DND-41 (cell line): ENCODE measurements around the gene SEMA4A.

Experiments used
- ATAC-seq: fragments of 200-7000 bp; cut with Tn5 transposase; 3 replicates; pipeline ENCODE4 v1.9.1; 2021; ENCODE audit warnings: low read depth; ENCODE audit not compliant: insufficient read depth
- DNase-seq: peaks from one replicate; pipeline ENCODE4 v3.0.0-alpha.2; 2020
- H2AFZ ChIP-seq: 2 replicates; pipeline ENCODE4 v1.6.0; 2012; ENCODE audit warnings: low read depth, low read length
- H3K27ac ChIP-seq: 2 replicates; pipeline ENCODE4 v1.5.1; 2012; ENCODE audit warnings: low read length, inconsistent platforms
- H3K27me3 ChIP-seq: fragments of 200-600 bp; sonication (generic); 2 replicates; pipeline ENCODE4 v1.6.0; 2012; ENCODE audit warnings: low read length, mild to moderate bottlenecking, inconsistent platforms; ENCODE audit not compliant: insufficient read depth, poor library complexity
- H3K36me3 ChIP-seq: 2 replicates; pipeline ENCODE4 v1.5.1; 2012; ENCODE audit warnings: low read length, inconsistent platforms; ENCODE audit not compliant: insufficient read depth
- H3K4me1 ChIP-seq: 2 replicates; pipeline ENCODE4 v1.5.1; 2012; ENCODE audit warnings: mild to moderate bottlenecking, low read length; ENCODE audit not compliant: insufficient read depth
- H3K4me2 ChIP-seq: 2 replicates; pipeline ENCODE4 v1.6.0; 2012; ENCODE audit warnings: mild to moderate bottlenecking, moderate library complexity, low read length, inconsistent platforms; ENCODE audit not compliant: insufficient read depth
- H3K4me3 ChIP-seq, 2 experiments: fragments of 200-600 bp in 1 of 2; shearing (Covaris generic) in 1 of 2; 2 replicates each; pipeline ENCODE4 v1.5.1; 2012 to 2016; ENCODE audit warnings: inconsistent platforms in 2 of 2, low read length in 2 of 2, mild to moderate bottlenecking in 2 of 2, low read depth in 1 of 2, moderate library complexity in 1 of 2
- H3K79me2 ChIP-seq: 2 replicates; pipeline ENCODE4 v1.6.0; 2012; ENCODE audit warnings: low read length, inconsistent platforms; ENCODE audit not compliant: insufficient read depth
- H3K9ac ChIP-seq: 2 replicates; pipeline ENCODE4 v1.6.0; 2012; ENCODE audit warnings: low read depth, mild to moderate bottlenecking, inconsistent platforms, low read length, moderate library complexity
- H3K9me3 ChIP-seq: 2 replicates; pipeline ENCODE4 v1.5.1; 2012; ENCODE audit warnings: low read length, moderate library complexity, mild to moderate bottlenecking, inconsistent platforms; ENCODE audit not compliant: insufficient read depth, severe bottlenecking
- H4K20me1 ChIP-seq: 2 replicates; pipeline ENCODE4 v1.6.0; 2012; ENCODE audit warnings: low read length; ENCODE audit not compliant: insufficient read depth
- EZH2 ChIP-seq: IDR thresholded peaks from 3 replicates; pipeline ENCODE4 v1.6.1; 2012; ENCODE audit warnings: borderline replicate concordance, low read depth, mild to moderate bottlenecking, moderate library complexity, low read length, inconsistent platforms; ENCODE audit not compliant: severe bottlenecking
- TF ChIP-seq, protein P1 (sequence below): IDR thresholded peaks from 2 replicates; pipeline ENCODE4 v1.5.1; 2012; ENCODE audit warnings: borderline replicate concordance, low read length, moderate library complexity, mild to moderate bottlenecking; ENCODE audit not compliant: poor library complexity, severe bottlenecking; ENCODE audit errors: extremely low read depth

The SEMA4A gene

DNA sequence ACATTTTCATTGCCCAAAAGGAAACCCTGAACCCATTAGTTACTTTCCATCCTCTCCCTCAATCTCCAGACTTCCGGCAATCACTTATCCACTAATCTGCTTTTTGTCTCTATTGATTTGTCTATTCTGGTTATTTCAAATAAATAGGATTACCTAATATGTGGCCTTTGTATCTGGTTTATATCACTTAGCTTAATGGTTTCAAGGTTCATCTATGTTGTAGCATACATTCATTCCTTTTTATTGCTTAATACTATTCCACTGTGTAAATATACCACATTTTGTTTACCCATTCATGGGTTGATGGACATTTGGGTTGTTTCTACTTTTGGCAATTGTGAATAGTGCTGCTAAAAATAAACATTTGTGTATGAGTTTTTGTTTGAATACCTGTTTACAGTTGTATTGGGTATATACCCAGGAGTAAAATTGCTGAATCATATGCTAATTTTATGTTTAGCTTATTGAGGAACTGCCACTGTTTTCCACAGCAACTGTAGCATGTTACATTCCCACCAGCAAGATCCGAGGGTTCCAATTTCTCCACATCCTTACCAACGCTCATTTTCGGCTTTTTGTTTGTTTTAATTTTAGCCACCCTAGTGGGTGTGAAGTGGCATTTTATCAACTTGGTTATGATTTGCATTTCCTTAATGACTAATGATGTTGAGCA, 38.0 kb downstream of the SEMA4A start:
- DNase-seq: no peak
- Histone ChIP-seq H3K27me3 (no peaks in the 10 kb centered on the region), H3K4me1 (peaks cover 29% of the 10 kb centered on the region), H3K4me2 (no peak overlapping the region), H3K79me2 (peaks cover 24% of the 10 kb centered on the region), H3K9me3 (no peaks in the 10 kb centered on the region), H2AFZ (no peak overlapping the region), H4K20me1 (peaks cover 11% of the 10 kb centered on the region; the same call in 1 of the 2 replicates), H3K9ac (no peak overlapping the region), H3K36me3 (peaks cover 11% of the 10 kb centered on the region), H3K27ac (no peak overlapping the region), H3K4me3 (no peak overlapping the region)
- no peak for ATAC-seq
- no peak for TF ChIP-seq EZH2
- TF ChIP-seq, protein P1, sequence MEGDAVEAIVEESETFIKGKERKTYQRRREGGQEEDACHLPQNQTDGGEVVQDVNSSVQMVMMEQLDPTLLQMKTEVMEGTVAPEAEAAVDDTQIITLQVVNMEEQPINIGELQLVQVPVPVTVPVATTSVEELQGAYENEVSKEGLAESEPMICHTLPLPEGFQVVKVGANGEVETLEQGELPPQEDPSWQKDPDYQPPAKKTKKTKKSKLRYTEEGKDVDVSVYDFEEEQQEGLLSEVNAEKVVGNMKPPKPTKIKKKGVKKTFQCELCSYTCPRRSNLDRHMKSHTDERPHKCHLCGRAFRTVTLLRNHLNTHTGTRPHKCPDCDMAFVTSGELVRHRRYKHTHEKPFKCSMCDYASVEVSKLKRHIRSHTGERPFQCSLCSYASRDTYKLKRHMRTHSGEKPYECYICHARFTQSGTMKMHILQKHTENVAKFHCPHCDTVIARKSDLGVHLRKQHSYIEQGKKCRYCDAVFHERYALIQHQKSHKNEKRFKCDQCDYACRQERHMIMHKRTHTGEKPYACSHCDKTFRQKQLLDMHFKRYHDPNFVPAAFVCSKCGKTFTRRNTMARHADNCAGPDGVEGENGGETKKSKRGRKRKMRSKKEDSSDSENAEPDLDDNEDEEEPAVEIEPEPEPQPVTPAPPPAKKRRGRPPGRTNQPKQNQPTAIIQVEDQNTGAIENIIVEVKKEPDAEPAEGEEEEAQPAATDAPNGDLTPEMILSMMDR: no peak

DNA sequence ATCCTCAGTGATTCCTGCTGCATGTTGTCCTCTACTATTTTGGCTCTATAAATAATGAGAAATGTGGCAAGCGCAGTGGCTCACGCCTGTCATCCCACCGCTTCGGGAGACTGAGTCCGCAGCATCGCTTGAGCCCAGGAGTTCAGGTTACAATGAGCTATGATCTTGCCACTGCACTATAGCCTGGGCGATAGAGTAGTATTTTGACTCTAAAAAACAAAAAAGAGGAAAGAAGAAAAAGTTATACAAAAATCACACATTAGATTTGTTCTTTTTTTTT, 39.8 kb downstream of the SEMA4A start:
- peak overlapping the region in 1 of 2 experiments; percentile 93; a peak in 2 of 4 replicates for H3K4me3 ChIP-seq
- peak overlapping the region; percentile 80 for H2AFZ ChIP-seq
- H3K36me3 ChIP-seq: peaks cover 18% of the 10 kb centered on the region

DNA sequence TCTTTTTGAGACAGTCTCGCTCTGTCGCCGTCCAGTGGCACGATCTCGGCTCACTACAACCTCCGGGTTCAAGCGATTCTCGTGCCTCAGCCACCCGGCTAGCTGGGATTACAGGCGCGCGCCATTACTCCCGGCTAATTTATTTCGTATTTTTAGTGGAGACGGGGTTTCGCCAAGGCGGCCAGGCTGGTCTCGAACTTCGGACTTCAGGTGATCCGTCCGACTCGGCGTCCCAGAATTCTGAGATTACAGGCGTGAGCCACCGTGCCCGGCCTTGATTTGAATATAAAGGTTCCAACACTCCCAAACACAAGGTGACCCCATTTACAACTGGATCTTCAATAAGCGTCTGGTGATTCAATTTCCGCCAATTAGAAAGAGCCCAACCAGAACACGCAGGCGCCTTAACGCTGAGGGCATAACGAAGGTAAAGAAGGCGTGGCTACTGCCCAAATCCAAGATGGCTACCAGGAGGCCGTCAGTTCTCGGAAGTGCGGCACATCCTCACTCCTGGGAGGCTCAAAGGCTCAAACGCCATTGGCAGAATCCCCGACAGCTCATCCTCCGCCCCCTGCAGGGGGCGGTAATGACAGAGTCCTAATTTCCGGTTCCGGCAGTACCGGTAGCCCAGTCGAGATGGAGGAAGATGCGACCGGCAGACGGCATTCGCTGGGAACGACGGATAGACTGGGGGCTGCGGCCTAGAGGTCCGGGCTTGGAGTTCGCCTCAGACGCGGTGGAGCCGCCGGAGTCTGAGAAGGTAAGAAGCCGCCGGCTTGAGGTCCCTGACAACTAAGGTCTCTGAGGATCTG, 40.3 kb downstream of the SEMA4A start, which contains the start of gene SLC25A44:
Gene SLC25A44, plus strand, starts transcription at position 617 of the 812 bp plus-strand sequence. CDS start 5,744 bp downstream, outside the sequence.
- Histone ChIP-seq H3K27me3 (no peaks in the 10 kb centered on the region), H3K9me3 (no peaks in the 10 kb centered on the region), H3K79me2 (peaks cover 44% of the 10 kb centered on the region), H3K27ac (peak within 1 kb of the TSS; percentile 75), H2AFZ (peak within 1 kb of the TSS; percentile 80), H3K4me3 (peak within 1 kb of the TSS; percentile 71 to 93), H3K4me1 (peaks cover 33% of the 10 kb centered on the region), H3K9ac (peak within 1 kb of the TSS; percentile 71), H3K4me2 (peak within 1 kb of the TSS; percentile 98), H4K20me1 (peaks cover 13% of the 10 kb centered on the region; the same call in 1 of the 2 replicates), H3K36me3 (peaks cover 18% of the 10 kb centered on the region)
- TF ChIP-seq EZH2: no peak
- TF ChIP-seq, protein P1: peak; percentile 70
- peak; percentile 99 for DNase-seq
- ATAC-seq: peak; percentile 98

More for the DNA sequence above, 39.8 kb downstream of the SEMA4A start:
- Histone ChIP-seq H3K27ac (peak overlapping the region; percentile 75), H3K27me3 (no peaks in the 10 kb centered on the region), H3K9ac (peak overlapping the region; percentile 48), H3K9me3 (no peaks in the 10 kb centered on the region), H4K20me1 (peaks cover 13% of the 10 kb centered on the region; the same call in 1 of the 2 replicates), H3K4me1 (peaks cover 33% of the 10 kb centered on the region), H3K4me2 (peak overlapping the region; percentile 57), H3K79me2 (peaks cover 39% of the 10 kb centered on the region)
- ATAC-seq: no peak
- TF ChIP-seq, protein P1: no peak
- TF ChIP-seq EZH2: no peak
- DNase-seq: no peak
